WTC11 (cell line): ENCODE data around the gene NUP210.
"Not testable (repeated sequence)": the region's sequence is repeated elsewhere in the genome, so short reads cannot be mapped to it uniquely, and the experiment has no call there.

ENCODE experiments used
- AFF4 ChIP-seq: sonication (generic); formaldehyde crosslinking; IDR thresholded peaks from 2 replicates; pipeline ENCODE4 v1.8.1; 2023; ENCODE audit warnings: mild to moderate bottlenecking, missing genetic modification reagents, borderline replicate concordance
- ATF3 ChIP-seq: sonication (generic); formaldehyde crosslinking; conservative IDR thresholded peaks from 2 replicates; pipeline ENCODE4 v1.8.1; 2022; ENCODE audit warnings: mild to moderate bottlenecking, missing genetic modification reagents
- CREB1 ChIP-seq: sonication (generic); formaldehyde crosslinking; IDR thresholded peaks from 2 replicates; pipeline ENCODE4 v1.8.0; 2023; ENCODE audit warnings: mild to moderate bottlenecking, missing genetic modification reagents
- CTCF ChIP-seq: fragments of 200-600 bp; IDR thresholded peaks from 2 replicates; pipeline ENCODE4 v1.8.0; 2022; ENCODE audit warnings: antibody characterized with exemption
- ELF4 ChIP-seq: sonication (generic); formaldehyde crosslinking; IDR thresholded peaks from 2 replicates; pipeline ENCODE4 v1.8.1; 2022; ENCODE audit warnings: low read depth, mild to moderate bottlenecking, moderate library complexity, missing genetic modification reagents
- ESRRA ChIP-seq: sonication (generic); formaldehyde crosslinking; IDR thresholded peaks from 2 replicates; pipeline ENCODE4 v1.8.1; 2022; ENCODE audit warnings: mild to moderate bottlenecking, missing genetic modification reagents, borderline replicate concordance
- ETV6 ChIP-seq: sonication (generic); formaldehyde crosslinking; IDR thresholded peaks from 2 replicates; pipeline ENCODE4 v1.8.1; 2022; ENCODE audit warnings: mild to moderate bottlenecking, missing genetic modification reagents
- NFYB ChIP-seq: sonication (generic); formaldehyde crosslinking; conservative IDR thresholded peaks from 2 replicates; pipeline ENCODE4 v1.8.0; 2022; ENCODE audit warnings: low read depth, missing genetic modification reagents
- SP1 ChIP-seq: sonication (generic); formaldehyde crosslinking; conservative IDR thresholded peaks from 2 replicates; pipeline ENCODE4 v1.8.1; 2022; ENCODE audit warnings: missing genetic modification reagents
- ZBTB21 ChIP-seq: sonication (generic); formaldehyde crosslinking; IDR thresholded peaks from 2 replicates; pipeline ENCODE4 v1.8.1; 2023; ENCODE audit warnings: mild to moderate bottlenecking, missing genetic modification reagents, borderline replicate concordance
- ZNF263 ChIP-seq: sonication (generic); formaldehyde crosslinking; IDR thresholded peaks from 2 replicates; pipeline ENCODE4 v1.8.1; 2022; ENCODE audit warnings: low read depth, mild to moderate bottlenecking, moderate library complexity, missing genetic modification reagents
- TF ChIP-seq, protein P1 (sequence below): sonication (generic); formaldehyde crosslinking; conservative IDR thresholded peaks from 2 replicates; pipeline ENCODE4 v1.8.1; 2023; ENCODE audit warnings: mild to moderate bottlenecking, low read depth, missing genetic modification reagents, moderate library complexity

GRCh38 chr3:13436213-13436612, 16.1 kb upstream of the NUP210 start:
- TF ChIP-seq CREB1 (CRISPR knock-in tag); SP1; ATF3 (CRISPR knock-in tag); NFYB (CRISPR knock-in tag); CTCF; ZBTB21 (CRISPR knock-in tag); ZNF263 (CRISPR knock-in tag); ESRRA (CRISPR knock-in tag); ETV6 (CRISPR knock-in tag); ELF4 (CRISPR knock-in tag); AFF4 (CRISPR knock-in tag): not testable (repeated sequence)
- TF ChIP-seq, protein P1, sequence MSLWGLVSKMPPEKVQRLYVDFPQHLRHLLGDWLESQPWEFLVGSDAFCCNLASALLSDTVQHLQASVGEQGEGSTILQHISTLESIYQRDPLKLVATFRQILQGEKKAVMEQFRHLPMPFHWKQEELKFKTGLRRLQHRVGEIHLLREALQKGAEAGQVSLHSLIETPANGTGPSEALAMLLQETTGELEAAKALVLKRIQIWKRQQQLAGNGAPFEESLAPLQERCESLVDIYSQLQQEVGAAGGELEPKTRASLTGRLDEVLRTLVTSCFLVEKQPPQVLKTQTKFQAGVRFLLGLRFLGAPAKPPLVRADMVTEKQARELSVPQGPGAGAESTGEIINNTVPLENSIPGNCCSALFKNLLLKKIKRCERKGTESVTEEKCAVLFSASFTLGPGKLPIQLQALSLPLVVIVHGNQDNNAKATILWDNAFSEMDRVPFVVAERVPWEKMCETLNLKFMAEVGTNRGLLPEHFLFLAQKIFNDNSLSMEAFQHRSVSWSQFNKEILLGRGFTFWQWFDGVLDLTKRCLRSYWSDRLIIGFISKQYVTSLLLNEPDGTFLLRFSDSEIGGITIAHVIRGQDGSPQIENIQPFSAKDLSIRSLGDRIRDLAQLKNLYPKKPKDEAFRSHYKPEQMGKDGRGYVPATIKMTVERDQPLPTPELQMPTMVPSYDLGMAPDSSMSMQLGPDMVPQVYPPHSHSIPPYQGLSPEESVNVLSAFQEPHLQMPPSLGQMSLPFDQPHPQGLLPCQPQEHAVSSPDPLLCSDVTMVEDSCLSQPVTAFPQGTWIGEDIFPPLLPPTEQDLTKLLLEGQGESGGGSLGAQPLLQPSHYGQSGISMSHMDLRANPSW (CRISPR knock-in tag): not testable (repeated sequence)
